Activated CD4-positive, alpha-beta T cell treated with anti-CD3 and anti-CD28 coated beads, Interleukin-2, amount 10 ng/mL, durations not matched to agents 7 days and 5 days (primary cell): ENCODE measurements around the gene WIPF2. TPM values are rescaled to one million over a fixed set of nuclear protein-coding genes. Genes with fewer than 3 reads are reported as not detected.
"Not testable (repeated sequence)": the region's sequence is repeated elsewhere in the genome, so short reads cannot be mapped to it uniquely, and the experiment has no call there.

ENCODE experiments used
- CTCF ChIA-PET: fragments of 350-600 bp; sonication (Branson Sonifier 250); formaldehyde crosslinking; loops from one replicate; lab custom pipeline; 2021; ENCODE audit warnings: antibody characterized with exemption; lab: Charles Lee
- POLR2A ChIA-PET: fragments of 350-600 bp; sonication (Branson Sonifier 250); formaldehyde crosslinking; loops from one replicate; lab custom pipeline; 2021; ENCODE audit warnings: antibody characterized with exemption; lab: Charles Lee
- DNase-seq: peaks from one replicate; pipeline ENCODE4 v3.0.0-alpha.2; 2020
- H3K27ac Mint-ChIP-seq: one replicate; pipeline ENCODE4 v1.8.0; 2021; ENCODE audit warnings: mild to moderate bottlenecking, moderate library complexity, mixed read lengths
- H3K27me3 Mint-ChIP-seq: one replicate; pipeline ENCODE4 v1.8.0; 2021; ENCODE audit warnings: mixed read lengths
- H3K36me3 Mint-ChIP-seq: one replicate; pipeline ENCODE4 v1.8.0; 2021; ENCODE audit warnings: low read depth, mixed read lengths
- H3K4me1 Mint-ChIP-seq: one replicate; pipeline ENCODE4 v1.8.0; 2021; ENCODE audit warnings: mixed read lengths
- H3K4me3 Mint-ChIP-seq: one replicate; pipeline ENCODE4 v1.8.0; 2021; ENCODE audit warnings: mild to moderate bottlenecking, moderate library complexity, mixed read lengths
- H3K9me3 Mint-ChIP-seq: one replicate; pipeline ENCODE4 v1.8.0; 2021; ENCODE audit warnings: mixed read lengths
- total RNA-seq, 2 experiments: library from RNA; stranded (reverse); gene quantifications; one replicate each; pipeline ENCODE4 v1.2.3, GENCODE V29; 2021

Gene WIPF2
- total RNA-seq, 2 experiments from 2014 or later: 23.7 to 26.7 TPM

- Mint-ChIP-seq H3K27me3 (no peaks in the 10 kb centered on the region), H3K27ac (no peak overlapping the region), H3K9me3 (no peaks in the 10 kb centered on the region), H3K4me3 (no peak overlapping the region), H3K4me1 (peaks cover 19% of the 10 kb centered on the region), H3K36me3 (peaks cover 36% of the 10 kb centered on the region)
- DNase-seq: no peak
- ChIA-PET POLR2A (interaction anchor here (1.5 kb wide), 1 partner anchor 51 kb away, joined by 5 read pairs; no protein-coding TSS in a partner anchor), CTCF (interaction anchor here (0.7 to 7.9 kb wide), 12 partner anchors 9 to 232 kb away, joined by 3 to 82 read pairs (median 3); no protein-coding TSS in a partner anchor)
Measured at GRCh38 chr17:40303708-40304551, 84.8 kb downstream of the WIPF2 start.

- not testable (repeated sequence) for H3K27me3 Mint-ChIP-seq
- peaks cover 32% of the 10 kb centered on the region for H3K36me3 Mint-ChIP-seq
Measured at GRCh38 chr17:40304552-40304863, 85.4 kb downstream of the WIPF2 start.

GRCh38 chr17:40304866-40305265 is 85.8 kb downstream of the WIPF2 start:
- CTCF ChIA-PET: interaction anchor here (0.6 to 7.9 kb wide), 5 partner anchors 12 to 57 kb away, joined by 3 to 82 read pairs (median 4); no protein-coding TSS in a partner anchor
- H3K27me3 Mint-ChIP-seq, DNase-seq, POLR2A ChIA-PET, H3K27ac Mint-ChIP-seq, H3K9me3 Mint-ChIP-seq, H3K4me3 Mint-ChIP-seq: not testable (repeated sequence)
- peaks cover 17% of the 10 kb centered on the region for H3K4me1 Mint-ChIP-seq
- peaks cover 32% of the 10 kb centered on the region for H3K36me3 Mint-ChIP-seq

More at GRCh38 chr17:40304552-40304863, 85.4 kb downstream of the WIPF2 start:
- CTCF ChIA-PET: interaction anchor here (0.7 to 7.9 kb wide), 6 partner anchors 12 to 151 kb away, joined by 3 to 82 read pairs (median 8); no protein-coding TSS in a partner anchor
- H3K4me3 Mint-ChIP-seq, H3K27ac Mint-ChIP-seq, H3K9me3 Mint-ChIP-seq, POLR2A ChIA-PET, DNase-seq: not testable (repeated sequence)
- peaks cover 17% of the 10 kb centered on the region for H3K4me1 Mint-ChIP-seq

- Mint-ChIP-seq H3K36me3 (peaks cover 24% of the 10 kb centered on the region), H3K4me3 (no peak overlapping the region), H3K27me3 (no peaks in the 10 kb centered on the region), H3K4me1 (peaks cover 22% of the 10 kb centered on the region), H3K27ac (peak overlapping the region; percentile 20), H3K9me3 (no peaks in the 10 kb centered on the region)
- no peak for DNase-seq
- POLR2A ChIA-PET: interaction anchor here (0.6 to 0.8 kb wide), 2 partner anchors 14 to 38 kb away, joined by 3 to 5 read pairs; no protein-coding TSS in a partner anchor
- CTCF ChIA-PET: interaction anchor here (0.7 to 7.9 kb wide), 8 partner anchors 10 to 150 kb away, joined by 3 to 82 read pairs (median 4); partner anchors contain the start of gene GJD3
Measured at GRCh38 chr17:40306395-40306794, 87.3 kb downstream of the WIPF2 start.

GRCh38 chr17:40307001-40307730 is 88.1 kb downstream of the WIPF2 start:
- peaks cover 17% of the 10 kb centered on the region for H3K36me3 Mint-ChIP-seq
- ChIA-PET POLR2A (interaction anchor here (0.6 to 0.8 kb wide), 2 partner anchors 13 to 380 kb away, joined by 3 to 7 read pairs; partner anchors contain the start of gene ORMDL3), CTCF (interaction anchor here (0.5 to 7.9 kb wide), 12 partner anchors 9 to 1383 kb away, joined by 3 to 82 read pairs (median 4); partner anchors contain the start of gene GJD3)
- H3K9me3 Mint-ChIP-seq: no peaks in the 10 kb centered on the region
- no peaks in the 10 kb centered on the region for H3K27me3 Mint-ChIP-seq
- no peak overlapping the region for H3K4me3 Mint-ChIP-seq
- no peak overlapping the region for H3K27ac Mint-ChIP-seq
- no peak for DNase-seq
- peaks cover 30% of the 10 kb centered on the region for H3K4me1 Mint-ChIP-seq

GRCh38 chr17:40307740-40308239 is 88.7 kb downstream of the WIPF2 start:
- peaks cover 14% of the 10 kb centered on the region for H3K36me3 Mint-ChIP-seq
- no peak overlapping the region for H3K4me3 Mint-ChIP-seq
- H3K27me3 Mint-ChIP-seq: no peaks in the 10 kb centered on the region
- CTCF ChIA-PET: interaction anchor here (0.9 to 7.9 kb wide), 10 partner anchors 9 to 280 kb away, joined by 3 to 82 read pairs (median 4); partner anchors contain the start of gene GJD3
- H3K27ac Mint-ChIP-seq: no peak overlapping the region
- POLR2A ChIA-PET: interaction anchor here (0.6 kb wide), 1 partner anchor 381 kb away, joined by 7 read pairs; the partner anchor contains the start of gene ORMDL3
- peaks cover 34% of the 10 kb centered on the region for H3K4me1 Mint-ChIP-seq
- DNase-seq: no peak
- no peaks in the 10 kb centered on the region for H3K9me3 Mint-ChIP-seq

- Mint-ChIP-seq H3K9me3 (no peaks in the 10 kb centered on the region), H3K4me1 (peaks cover 31% of the 10 kb centered on the region), H3K27me3 (no peaks in the 10 kb centered on the region), H3K4me3 (no peak within 1 kb of the TSS), H3K27ac (peak within 1 kb of the TSS; percentile 72), H3K36me3 (peaks cover 2% of the 10 kb centered on the region)
- no peak for DNase-seq
- ChIA-PET POLR2A (no interaction called here), CTCF (interaction anchor here (1.1 to 7.9 kb wide), 7 partner anchors 12 to 251 kb away, joined by 3 to 82 read pairs (median 3); no protein-coding TSS in a partner anchor)
Measured at GRCh38 chr17:40309031-40309948, 90.2 kb downstream of the WIPF2 start, which contains the start of gene RARA. TSS of gene RARA (plus strand) at chr17:40309180. CDS start at chr17:40331219, 22,039 bp downstream.

GRCh38 chr17:40309949-40310510 is 90.9 kb downstream of the WIPF2 start:
- POLR2A ChIA-PET: no interaction called here
- no peak for DNase-seq
- Mint-ChIP-seq H3K27me3 (no peaks in the 10 kb centered on the region), H3K4me3 (no peak overlapping the region), H3K36me3 (no peaks in the 10 kb centered on the region), H3K27ac (peak overlapping the region; percentile 71), H3K4me1 (peaks cover 35% of the 10 kb centered on the region), H3K9me3 (no peaks in the 10 kb centered on the region)
- CTCF ChIA-PET: interaction anchor here (1.1 to 4.2 kb wide), 6 partner anchors 11 to 250 kb away, joined by 3 to 22 read pairs (median 3); no protein-coding TSS in a partner anchor

- no peak overlapping the region for H3K4me3 Mint-ChIP-seq
- H3K36me3 Mint-ChIP-seq: no peaks in the 10 kb centered on the region
- no peak for DNase-seq
- H3K27ac Mint-ChIP-seq: no peak overlapping the region
- peaks cover 44% of the 10 kb centered on the region for H3K4me1 Mint-ChIP-seq
- H3K27me3 Mint-ChIP-seq: no peaks in the 10 kb centered on the region
- no peaks in the 10 kb centered on the region for H3K9me3 Mint-ChIP-seq
- ChIA-PET CTCF (interaction anchor here (0.6 to 4.2 kb wide), 4 partner anchors 9 to 200 kb away, joined by 3 to 22 read pairs (median 4); no protein-coding TSS in a partner anchor), POLR2A (no interaction called here)
Measured at GRCh38 chr17:40310882-40311391, 91.8 kb downstream of the WIPF2 start.

GRCh38 chr17:40311575-40311974 is 92.5 kb downstream of the WIPF2 start:
- H3K4me1 Mint-ChIP-seq: peaks cover 50% of the 10 kb centered on the region
- H3K36me3 Mint-ChIP-seq: no peaks in the 10 kb centered on the region
- H3K9me3 Mint-ChIP-seq: no peaks in the 10 kb centered on the region
- no peak for DNase-seq
- H3K27ac Mint-ChIP-seq: no peak overlapping the region
- H3K4me3 Mint-ChIP-seq: no peak overlapping the region
- POLR2A ChIA-PET: no interaction called here
- H3K27me3 Mint-ChIP-seq: no peaks in the 10 kb centered on the region
- CTCF ChIA-PET: interaction anchor here (1.0 to 4.2 kb wide), 4 partner anchors 9 to 43 kb away, joined by 3 to 22 read pairs (median 4); no protein-coding TSS in a partner anchor
